GM12874 (cell line): Measurements from ENCODE around the gene GMDS.

Experiments used
- CTCF ChIP-seq: IDR thresholded peaks from 2 replicates; pipeline ENCODE4 v1.5.1; 2011; ENCODE audit warnings: low read depth, mild to moderate bottlenecking, control low read depth, low read length, moderate library complexity; ENCODE audit not compliant: insufficient read depth

Gene GMDS

GRCh38 chr6:1871724-1872315 lies 373.6 kb downstream of the GMDS start:
- TF ChIP-seq CTCF: no peak

GRCh38 chr6:1870932-1871331 lies 374.5 kb downstream of the GMDS start:
- no peak for TF ChIP-seq CTCF

- no peak for TF ChIP-seq CTCF
These were observed 375.2 kb downstream of the GMDS start for GRCh38 chr6:1870251-1870650.

- no peak for TF ChIP-seq CTCF
These were observed 375.6 kb downstream of the GMDS start for GRCh38 chr6:1869769-1870168.

GRCh38 chr6:1869308-1869707 lies 376.1 kb downstream of the GMDS start:
- TF ChIP-seq CTCF: no peak

GRCh38 chr6:1868561-1869261 lies 376.7 kb downstream of the GMDS start:
- no peak for TF ChIP-seq CTCF

GRCh38 chr6:1867197-1867596 lies 378.2 kb downstream of the GMDS start:
- TF ChIP-seq CTCF: no peak

GRCh38 chr6:1865585-1865984 lies 379.8 kb downstream of the GMDS start:
- TF ChIP-seq CTCF: no peak
